HG03469 (cell line): Measurements from ENCODE around the gene TLCD1.
"Not testable (repeated sequence)": the region's sequence is repeated elsewhere in the genome, so short reads cannot be mapped to it uniquely, and the experiment has no call there.

Experiments used
- ATAC-seq: cut with Tn5 transposase; IDR thresholded peaks from one replicate; pipeline ENCODE4 v1.9.1; 2021; ENCODE audit warnings: mild to moderate bottlenecking, moderate library complexity, moderate number of reproducible peaks; ENCODE audit not compliant: unreplicated experiment

The TLCD1 gene

DNA sequence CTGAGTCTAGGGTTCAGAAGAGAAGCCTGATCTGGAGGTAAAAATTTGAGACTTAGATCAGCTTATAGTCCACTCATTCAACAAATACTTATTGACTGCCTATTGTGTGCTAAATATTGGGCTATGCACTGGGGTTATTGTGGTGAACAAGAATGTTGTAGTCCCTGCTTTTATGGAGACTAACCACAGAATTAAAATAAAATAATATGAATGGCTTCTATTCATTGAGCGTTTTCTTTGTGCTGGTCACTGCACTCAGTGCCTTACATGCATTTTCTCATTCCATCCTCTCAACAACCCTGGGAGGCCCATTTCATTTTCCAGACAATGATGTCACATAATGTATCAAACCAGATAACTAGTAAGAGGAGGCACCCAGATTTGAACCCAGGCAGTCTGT, 7.3 kb upstream of the TLCD1 start:
- ATAC-seq: no peak

DNA sequence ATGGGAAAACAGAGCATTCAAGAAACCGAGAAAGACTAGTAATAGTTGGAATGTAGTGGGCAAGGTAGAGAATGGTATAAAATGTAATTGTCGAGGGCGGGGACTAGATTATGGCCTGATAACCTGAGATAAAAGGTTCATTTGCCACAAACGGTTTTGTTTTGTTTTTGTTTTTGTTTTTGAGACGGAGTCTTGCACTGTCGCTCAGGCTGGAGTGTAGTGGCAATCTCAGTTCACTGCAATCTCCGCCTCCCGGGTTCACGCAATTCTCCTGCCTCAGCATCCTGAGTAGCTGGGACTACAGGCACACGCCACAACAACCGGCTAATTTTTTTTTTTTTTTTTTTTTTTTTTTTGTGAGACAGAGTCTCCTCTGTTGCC, 3.9 kb upstream of the TLCD1 start:
- ATAC-seq: no peak

GRCh38 chr17:28728364-28729200, 2.5 kb upstream of the TLCD1 start, which contains the start of gene NEK8:
NEK8 (plus strand) TSS chr17:28728788; CDS start chr17:28728814, 26 bp downstream.
- ATAC-seq: peak; percentile 28

DNA sequence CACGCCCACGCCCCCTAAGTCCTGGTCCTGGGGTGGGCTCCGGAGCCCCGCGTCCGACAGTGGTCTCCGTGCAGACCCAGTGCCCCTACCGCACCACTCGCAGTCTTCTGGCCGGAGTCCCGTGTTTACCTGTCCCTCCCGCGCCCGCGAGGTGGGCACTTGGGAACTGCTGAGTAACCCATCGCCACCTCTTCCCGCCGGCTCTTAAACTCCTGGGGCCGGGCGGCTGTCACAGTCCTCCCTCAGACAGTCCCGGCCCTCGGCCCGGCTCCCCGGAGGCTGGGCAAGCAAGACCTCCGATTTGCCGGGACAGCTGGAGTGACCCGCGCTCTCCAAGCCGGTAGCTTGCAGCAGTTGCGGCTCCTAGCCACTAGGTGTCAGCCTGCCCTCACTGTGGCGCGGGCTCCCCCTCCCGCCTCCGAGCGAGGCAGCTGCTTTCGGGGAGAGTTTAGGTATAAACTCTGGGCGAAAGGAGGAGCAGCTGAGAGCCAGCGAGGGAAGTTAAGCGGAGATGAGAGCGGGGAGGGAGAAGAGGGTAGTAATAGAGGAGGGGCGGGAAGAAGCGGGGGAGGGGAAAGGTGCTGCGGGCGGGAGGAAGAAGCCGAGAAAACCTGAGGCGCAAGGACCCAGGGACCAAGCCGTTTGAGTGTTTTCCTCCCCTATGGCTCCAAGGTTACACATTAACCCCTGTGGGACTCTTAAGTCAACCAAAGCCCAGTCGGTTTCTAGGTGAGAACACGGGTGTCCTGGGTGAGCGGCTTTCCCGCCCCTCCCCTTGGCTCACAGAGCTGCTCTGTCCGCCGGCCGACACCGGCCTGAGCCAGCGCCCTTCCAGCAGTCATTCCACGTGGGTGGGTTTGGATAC, 826 bp upstream of the TLCD1 start:
- peak; percentile 28 for ATAC-seq

GRCh38 chr17:28725660-28726225, 290 bp downstream of the TLCD1 start:
- no peak for ATAC-seq

- ATAC-seq: no peak
Measured at GRCh38 chr17:28725166-28725659, 820 bp downstream of the TLCD1 start.

DNA sequence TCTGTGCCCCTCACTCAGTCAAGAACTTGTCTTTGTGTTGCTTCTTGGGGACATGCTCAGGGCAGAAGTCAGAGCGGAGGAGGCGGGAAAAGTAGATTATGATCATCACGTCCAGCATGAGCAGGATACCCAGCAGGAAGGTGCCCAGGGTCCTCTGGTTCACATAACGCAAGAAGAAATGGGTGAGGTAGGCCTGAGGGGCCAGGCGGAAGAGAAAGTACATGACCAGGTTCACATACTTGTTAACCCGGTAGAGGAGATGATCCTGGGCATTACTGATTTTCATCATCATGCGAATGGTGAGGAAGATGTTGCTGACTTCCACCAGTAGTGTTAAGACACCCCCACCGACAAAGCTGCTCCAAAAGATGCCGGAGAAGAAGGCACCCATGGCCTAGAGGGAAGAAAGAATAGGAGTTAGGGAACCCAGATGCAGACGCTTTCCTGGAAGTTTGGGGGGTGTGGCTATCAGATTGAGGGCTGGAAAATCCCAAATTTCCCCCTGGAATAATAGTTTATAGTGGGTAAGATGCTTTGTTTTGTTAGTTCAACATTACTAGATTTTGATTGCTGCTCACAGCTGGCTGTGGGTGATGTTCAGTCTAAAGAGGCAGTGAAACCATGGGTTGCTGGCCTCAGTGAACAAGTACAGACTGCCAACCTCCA, 1.4 kb downstream of the TLCD1 start:
- no peak for ATAC-seq

DNA sequence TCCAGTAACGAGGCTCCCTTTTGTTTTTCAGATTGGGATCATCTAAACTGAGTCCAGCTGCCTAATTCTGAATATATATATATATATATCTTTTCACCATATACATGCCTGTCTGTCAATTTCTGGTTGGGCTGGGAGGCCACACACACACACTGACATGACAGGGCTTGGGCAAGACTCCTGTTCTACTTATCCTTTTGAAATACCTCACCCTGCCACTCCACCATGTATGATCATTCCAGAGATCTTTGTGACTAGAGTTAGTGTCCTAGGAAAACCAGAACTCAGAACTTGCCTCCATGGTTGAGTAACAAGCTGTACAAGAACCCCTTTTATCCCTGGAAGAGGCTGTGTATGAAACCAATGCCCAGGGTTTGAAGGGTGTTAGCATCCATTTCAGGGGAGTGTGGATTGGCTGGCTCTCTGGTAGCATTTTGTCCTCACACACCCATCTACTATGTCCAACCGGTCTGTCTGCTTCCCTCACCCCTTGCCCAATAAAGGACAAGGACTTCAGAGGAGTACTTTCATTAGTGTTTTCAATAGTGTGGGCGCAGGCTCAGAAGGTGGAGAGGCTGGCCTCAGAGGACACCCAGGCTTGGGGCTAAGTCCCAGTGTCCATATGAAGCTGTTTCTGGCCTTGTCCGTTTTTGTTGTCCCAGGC, 2.1 kb downstream of the TLCD1 start:
- not testable (repeated sequence) for ATAC-seq

- no peak for ATAC-seq
Measured at GRCh38 chr17:28723159-28723835, 2.7 kb downstream of the TLCD1 start.

- no peak for ATAC-seq
Measured at GRCh38 chr17:28722417-28723158, 3.4 kb downstream of the TLCD1 start.

- not testable (repeated sequence) for ATAC-seq
Measured at GRCh38 chr17:28720997-28721329, 5.1 kb downstream of the TLCD1 start.

DNA sequence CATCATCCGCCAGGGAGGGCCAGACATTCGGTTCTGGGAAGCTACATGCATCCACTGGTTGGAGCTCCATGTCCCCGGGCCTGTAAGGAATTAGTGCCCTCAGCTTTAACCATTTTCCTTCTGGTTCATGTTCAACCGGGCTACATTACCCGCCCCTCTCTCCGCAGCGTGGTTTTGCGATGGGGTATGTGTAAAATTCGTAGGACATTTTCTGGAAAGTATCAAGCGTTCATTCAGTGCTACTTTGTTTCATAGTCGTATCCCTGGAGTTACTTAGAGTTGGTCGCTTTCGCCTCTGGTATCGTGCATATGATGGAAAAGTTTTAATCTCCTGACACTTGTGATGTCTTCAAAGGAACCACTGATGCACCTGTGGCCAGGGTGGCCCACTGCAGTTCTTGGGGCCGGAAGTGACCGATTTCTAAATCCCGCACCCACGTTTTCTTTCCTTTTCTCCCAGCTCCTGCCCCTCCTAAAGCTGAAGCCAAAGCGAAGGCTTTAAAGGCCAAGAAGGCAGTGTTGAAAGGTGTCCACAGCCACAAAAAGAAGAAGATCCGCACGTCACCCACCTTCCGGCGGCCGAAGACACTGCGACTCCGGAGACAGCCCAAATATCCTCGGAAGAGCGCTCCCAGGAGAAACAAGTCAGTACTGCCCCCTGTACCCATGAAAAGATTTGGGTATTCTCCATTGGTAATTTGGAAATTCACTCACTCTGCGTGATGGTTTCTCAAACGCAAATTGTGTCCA, 5.6 kb downstream of the TLCD1 start:
- ATAC-seq: no peak

DNA sequence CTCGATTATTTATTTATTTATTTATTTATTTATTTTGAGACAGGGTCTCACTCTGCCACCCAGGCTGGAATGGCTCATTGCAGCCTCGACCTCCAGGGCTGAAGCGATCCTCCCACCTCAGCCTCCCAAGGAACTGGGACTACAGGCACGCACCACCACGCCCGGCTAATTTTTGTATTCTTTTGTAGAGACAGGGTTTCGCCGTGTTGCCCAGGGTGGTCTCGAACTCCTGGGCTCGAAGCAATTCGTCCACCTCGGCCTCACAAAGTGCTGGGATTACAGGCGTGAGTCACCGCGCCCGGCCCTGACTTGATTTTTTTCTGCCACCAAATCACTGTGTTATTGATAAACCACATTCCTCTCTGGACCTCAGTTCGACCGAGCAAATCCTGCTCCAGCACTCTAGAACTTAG, 7.0 kb downstream of the TLCD1 start:
- no peak for ATAC-seq

DNA sequence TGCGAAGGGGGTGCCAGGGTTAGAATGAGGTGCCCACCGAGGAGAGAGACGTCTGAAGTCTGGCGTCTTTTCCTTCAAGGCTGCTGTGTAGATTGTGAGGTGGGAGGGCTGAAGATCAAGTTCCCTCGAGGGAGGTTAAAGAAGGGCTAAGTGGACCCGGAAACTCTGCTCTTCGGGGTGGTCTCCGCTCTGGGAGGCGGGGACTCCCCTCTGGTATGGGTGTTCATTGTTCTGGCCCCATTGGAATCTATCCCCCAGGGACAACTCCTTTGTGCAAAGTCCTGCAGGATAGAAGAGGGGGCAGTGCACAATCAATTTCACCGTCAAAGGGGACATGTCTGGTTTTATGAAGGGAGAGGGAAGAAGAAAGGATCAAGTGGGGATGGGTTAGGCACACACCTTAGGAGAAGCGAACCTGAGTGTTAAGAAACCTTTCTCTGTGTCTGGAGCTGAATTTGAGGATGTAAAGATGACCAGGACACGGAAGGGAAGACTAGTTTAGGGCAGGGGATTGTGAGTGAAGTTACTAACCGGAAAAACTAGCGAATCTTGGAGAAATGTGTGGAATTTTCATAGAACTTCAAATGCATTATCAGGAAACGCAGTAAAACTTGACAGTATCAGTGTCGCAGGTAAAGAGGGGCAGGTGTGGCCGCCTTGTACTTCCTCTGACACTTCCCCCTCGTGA, 7.6 kb downstream of the TLCD1 start:
- no peak for ATAC-seq

DNA sequence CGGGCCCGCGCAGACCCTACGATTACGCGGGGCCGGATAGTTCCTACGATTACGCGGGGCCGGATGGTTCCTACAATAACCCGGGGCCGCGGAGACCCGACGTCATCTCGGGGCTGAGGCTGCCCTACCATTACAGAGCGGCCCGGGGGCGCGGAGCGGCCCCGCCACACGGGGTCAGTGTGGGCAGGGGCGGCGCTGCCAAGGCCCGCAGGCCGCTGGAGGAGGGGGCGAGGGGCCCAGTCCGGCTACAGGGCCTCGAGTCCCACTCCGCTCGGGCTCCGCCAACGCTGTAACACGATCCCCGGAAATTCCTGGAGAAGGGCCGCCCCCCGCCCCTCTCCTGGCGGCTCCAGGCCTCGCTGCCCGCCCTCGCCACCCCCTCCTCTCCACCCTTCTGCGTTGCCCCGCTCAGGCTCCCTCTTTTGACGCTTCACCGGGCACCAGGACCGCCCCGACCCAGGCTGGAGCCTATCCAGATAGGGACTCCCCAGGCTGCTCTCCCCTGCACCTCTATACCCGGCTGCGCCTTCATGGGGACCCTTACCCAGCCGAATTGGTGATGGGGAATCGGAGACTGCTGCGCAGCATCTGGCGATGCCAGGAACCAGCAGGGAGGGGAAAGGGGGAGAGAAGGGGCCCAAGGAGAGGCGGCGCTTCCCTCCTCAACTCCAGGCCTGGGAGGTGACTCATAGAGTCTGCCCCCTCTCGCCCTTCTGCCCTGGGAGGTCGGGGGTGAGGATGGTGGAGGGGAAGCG, 8.3 kb downstream of the TLCD1 start, which contains the start of gene RAB34:
Gene RAB34, minus strand, starts transcription at position 291 of the 755 bp plus-strand sequence. CDS start 602 bp downstream, outside the sequence.
- ATAC-seq: no peak

DNA sequence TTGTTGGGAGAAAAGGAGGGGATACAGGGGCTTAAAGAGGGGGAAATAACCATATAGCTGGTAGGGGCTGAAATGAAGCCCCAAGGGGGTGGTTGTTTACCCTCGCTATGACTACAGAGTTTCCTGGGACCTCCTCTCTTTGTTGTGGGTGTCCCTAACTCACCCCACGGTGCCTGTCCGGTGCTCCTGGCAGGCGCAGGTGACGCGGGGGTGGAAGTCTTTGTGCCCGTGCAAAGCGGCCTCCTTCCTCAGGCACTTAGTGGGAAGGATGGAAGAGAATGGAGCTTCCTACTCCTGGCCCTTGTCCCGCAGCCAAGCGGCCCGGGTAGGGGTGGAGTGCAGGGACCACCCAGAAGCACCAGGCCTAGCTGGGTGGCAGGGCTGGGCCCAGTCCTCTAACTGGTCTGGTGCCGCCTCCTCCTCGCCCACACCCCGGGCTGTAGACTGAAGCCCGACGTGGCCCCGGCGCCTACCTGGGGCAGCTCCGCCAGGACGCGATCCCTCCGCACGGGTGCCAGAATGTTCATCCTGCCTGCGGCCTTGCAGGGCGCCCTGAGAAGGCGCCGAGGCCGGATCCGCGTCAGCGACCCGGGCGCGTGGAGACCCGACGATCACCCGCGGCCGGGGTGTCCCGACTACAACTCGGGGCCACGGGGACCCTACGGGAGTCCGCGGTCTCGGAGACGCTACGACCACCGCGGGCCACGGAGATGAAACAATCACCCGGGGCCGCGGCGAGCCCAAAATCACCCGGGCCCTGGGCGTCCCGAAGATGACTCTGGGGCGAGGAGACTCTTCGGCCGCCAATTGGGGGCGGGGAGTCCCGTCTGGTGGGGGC, 9.1 kb downstream of the TLCD1 start:
- ATAC-seq: no peak
